ENCODE measurements around the gene CD248.

CD248 gene, protein sequence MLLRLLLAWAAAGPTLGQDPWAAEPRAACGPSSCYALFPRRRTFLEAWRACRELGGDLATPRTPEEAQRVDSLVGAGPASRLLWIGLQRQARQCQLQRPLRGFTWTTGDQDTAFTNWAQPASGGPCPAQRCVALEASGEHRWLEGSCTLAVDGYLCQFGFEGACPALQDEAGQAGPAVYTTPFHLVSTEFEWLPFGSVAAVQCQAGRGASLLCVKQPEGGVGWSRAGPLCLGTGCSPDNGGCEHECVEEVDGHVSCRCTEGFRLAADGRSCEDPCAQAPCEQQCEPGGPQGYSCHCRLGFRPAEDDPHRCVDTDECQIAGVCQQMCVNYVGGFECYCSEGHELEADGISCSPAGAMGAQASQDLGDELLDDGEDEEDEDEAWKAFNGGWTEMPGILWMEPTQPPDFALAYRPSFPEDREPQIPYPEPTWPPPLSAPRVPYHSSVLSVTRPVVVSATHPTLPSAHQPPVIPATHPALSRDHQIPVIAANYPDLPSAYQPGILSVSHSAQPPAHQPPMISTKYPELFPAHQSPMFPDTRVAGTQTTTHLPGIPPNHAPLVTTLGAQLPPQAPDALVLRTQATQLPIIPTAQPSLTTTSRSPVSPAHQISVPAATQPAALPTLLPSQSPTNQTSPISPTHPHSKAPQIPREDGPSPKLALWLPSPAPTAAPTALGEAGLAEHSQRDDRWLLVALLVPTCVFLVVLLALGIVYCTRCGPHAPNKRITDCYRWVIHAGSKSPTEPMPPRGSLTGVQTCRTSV

DNA sequence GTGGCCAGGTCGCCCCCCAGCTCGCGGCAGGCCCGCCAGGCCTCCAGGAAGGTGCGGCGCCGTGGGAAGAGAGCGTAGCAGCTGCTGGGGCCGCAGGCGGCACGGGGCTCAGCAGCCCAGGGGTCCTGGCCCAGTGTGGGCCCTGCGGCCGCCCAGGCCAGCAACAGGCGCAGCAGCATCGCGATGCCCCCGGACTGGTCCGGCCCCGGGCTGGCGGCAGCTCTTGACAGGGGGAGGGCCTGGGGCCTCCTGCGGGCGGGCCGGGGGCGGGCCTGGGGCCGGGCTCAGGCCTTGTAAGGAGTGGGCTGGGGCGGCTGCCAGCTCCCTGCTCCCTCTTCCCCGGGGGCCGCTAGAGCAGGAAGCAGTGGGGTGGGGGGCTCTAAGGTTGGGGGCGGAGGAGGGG lies at the start of gene CD248:
Gene CD248, minus strand, starts transcription at position 196 of the 403 bp plus-strand sequence. Its CDS starts 17 bp downstream, at position 179.
- DNase-seq: peak; percentile 57 to 84
- TF ChIP-seq, protein P1, sequence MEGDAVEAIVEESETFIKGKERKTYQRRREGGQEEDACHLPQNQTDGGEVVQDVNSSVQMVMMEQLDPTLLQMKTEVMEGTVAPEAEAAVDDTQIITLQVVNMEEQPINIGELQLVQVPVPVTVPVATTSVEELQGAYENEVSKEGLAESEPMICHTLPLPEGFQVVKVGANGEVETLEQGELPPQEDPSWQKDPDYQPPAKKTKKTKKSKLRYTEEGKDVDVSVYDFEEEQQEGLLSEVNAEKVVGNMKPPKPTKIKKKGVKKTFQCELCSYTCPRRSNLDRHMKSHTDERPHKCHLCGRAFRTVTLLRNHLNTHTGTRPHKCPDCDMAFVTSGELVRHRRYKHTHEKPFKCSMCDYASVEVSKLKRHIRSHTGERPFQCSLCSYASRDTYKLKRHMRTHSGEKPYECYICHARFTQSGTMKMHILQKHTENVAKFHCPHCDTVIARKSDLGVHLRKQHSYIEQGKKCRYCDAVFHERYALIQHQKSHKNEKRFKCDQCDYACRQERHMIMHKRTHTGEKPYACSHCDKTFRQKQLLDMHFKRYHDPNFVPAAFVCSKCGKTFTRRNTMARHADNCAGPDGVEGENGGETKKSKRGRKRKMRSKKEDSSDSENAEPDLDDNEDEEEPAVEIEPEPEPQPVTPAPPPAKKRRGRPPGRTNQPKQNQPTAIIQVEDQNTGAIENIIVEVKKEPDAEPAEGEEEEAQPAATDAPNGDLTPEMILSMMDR (IDR thresholded peaks at IDR 0.05): no peak
- no peaks in the 10 kb centered on the region for H3K9me3 ChIP-seq
- peaks cover 0 to 46% (median 35%) of the 10 kb centered on the region in 4 donors for H3K4me1 ChIP-seq
- intact Hi-C loops (cut with DNase I; ENCODE audit: low total_unique reads): no loop called here
- peak within 1 kb of the TSS; percentile 44 to 59 for H3K4me3 ChIP-seq
- peaks cover 0 to 44% of the 10 kb centered on the region in 2 donors for H3K27me3 ChIP-seq
- H3K36me3 ChIP-seq: no peaks in the 10 kb centered on the region
- peak within 1 kb of the TSS; percentile 36 to 54 for H3K27ac ChIP-seq

DNA sequence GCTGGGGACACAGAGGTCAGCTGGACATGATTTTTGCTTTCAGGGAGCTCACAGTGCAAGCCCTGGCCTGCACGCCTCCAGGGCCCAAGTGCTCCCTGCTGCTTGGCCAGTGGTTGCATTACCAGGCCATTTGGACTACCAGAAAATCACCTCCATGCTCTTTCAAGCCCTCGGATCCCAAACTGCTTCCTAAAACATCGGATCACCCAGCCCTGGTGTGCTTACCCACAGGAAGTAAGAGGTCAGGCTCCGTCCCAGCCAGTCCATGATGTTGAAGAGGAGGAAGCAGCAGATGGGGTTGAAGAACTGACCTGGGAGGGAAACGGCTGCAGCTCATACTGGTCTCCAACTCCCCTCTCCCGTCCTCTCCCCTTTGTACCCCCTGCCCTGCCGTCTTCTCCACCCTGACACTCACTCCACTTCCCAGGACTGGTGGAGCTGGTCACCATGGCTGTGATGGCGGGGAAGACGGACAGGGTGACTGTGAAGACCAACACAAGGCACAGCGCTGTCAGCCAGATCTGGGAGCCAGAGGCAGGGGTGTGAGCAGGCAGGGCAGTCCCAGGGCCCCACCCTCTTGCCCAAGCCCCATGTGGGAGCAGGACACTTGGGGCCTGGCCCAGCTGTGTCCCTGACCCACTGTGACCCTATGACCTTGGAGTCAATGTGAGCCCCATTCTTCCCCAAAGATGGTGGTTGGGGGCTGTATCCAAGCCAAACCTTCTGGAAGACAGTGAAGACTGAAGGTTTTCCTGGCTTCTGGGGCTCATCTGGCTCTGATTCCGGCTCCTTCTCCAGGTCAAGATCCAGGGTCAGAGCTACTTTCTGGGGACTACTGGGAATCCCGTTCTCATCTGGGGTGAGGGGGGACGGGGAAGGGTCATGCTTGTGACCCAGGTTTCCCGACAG lies 49.1 kb upstream of the CD248 start:
- H3K9me3 ChIP-seq: no peaks in the 10 kb centered on the region
- no peak overlapping the region for H3K4me3 ChIP-seq
- intact Hi-C loops (cut with DNase I; ENCODE audit: low total_unique reads): no loop called here
- TF ChIP-seq, protein P1 (IDR thresholded peaks at IDR 0.05): no peak
- H3K36me3 ChIP-seq: no peaks in the 10 kb centered on the region
- no peaks in the 10 kb centered on the region for H3K27me3 ChIP-seq
- DNase-seq: no peak
- H3K4me1 ChIP-seq: peaks cover 0 to 12% (median 6%) of the 10 kb centered on the region in 4 donors
- no peak overlapping the region for H3K27ac ChIP-seq

DNA sequence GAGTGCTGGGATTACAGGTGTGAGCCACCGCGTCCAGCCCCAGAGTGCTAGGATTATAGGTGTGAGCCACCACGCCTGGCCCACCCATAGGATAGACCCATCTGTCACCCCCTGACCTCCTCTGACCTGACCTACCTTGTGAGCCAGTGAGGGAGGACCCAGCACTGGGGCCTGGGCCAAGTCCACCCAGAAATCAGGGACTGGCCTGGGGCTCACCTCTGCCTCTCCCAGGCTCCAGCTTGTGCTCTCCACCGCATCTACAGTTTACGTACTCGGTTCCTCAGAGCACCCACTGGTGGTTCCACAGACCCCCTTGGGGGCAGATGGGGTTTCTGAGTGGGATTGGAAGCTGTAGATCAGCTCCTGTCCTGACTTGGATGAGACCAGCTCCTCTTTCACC lies 48.3 kb upstream of the CD248 start:
- no peak overlapping the region for H3K4me3 ChIP-seq
- intact Hi-C loops (cut with DNase I; ENCODE audit: low total_unique reads): no loop called here
- DNase-seq: no peak
- no peaks in the 10 kb centered on the region for H3K27me3 ChIP-seq
- H3K36me3 ChIP-seq: no peaks in the 10 kb centered on the region
- H3K9me3 ChIP-seq: no peaks in the 10 kb centered on the region
- TF ChIP-seq, protein P1 (IDR thresholded peaks at IDR 0.05): no peak
- peaks cover 0 to 4% (median 2%) of the 10 kb centered on the region in 4 donors for H3K4me1 ChIP-seq
- no peak overlapping the region for H3K27ac ChIP-seq

DNA sequence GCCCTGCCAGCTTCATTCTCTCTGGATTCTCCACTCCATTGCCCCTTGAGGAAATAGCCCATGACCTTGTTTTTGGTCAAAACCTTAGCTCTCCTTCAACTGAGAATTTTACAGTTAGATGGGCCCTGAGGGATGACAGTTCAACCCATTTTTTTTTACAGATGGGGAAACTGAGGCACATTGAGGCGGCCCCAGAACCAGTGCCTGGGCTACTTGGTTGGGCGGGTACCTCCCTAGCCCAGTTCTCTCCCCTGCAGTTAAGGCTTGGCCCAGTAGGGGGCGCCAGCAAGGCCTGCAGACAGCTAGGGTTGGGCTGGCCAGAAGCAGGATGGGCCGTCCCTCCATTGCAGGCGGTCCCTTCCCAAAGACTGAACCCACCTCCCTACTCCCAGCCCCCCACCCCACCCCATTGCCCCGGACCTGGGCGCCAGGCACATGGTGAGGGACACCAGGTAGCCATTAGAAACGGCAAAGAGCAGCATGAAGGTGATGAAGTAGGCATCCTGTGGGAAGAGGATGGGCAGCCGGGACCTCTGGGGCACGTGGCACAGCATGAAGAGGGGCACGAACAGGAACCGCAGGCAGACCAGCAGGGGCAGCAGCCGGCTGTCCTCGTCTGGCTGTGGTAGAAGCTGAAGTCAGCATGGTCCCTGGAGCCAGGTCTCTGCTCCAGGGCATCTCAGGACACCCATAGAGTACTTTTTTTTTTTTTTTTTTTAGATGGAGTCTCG lies 47.1 kb upstream of the CD248 start:
- intact Hi-C loops (cut with DNase I; ENCODE audit: low total_unique reads): no loop called here
- Histone ChIP-seq H3K4me1 (no peaks in the 10 kb centered on the region), H3K36me3 (no peaks in the 10 kb centered on the region), H3K27me3 (no peaks in the 10 kb centered on the region), H3K9me3 (no peaks in the 10 kb centered on the region), H3K4me3 (no peak overlapping the region), H3K27ac (no peak overlapping the region)
- TF ChIP-seq, protein P1 (IDR thresholded peaks at IDR 0.05): peak in 1 of 2 experiments; percentile 24
- DNase-seq: no peak

DNA sequence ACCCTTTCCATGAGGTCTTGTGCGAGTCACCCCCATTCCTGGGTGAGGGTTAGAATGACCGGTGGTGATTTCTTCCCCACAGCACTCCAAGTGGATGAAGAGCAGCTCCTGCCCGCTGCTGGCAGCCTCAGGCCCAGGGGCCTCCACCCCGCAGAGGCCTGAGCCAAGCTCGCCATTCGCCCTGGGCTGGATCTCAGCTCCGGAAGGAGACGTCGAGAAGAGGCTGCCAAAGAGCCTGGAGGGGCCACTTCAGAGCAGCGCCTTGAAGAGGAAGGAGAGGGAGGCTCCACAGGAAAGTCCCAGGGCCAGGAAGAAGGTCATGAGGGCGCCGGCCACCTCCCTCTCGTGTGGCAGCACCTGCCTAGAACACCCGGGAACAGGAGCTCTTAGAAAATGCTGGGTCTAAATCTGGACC lies 46.4 kb upstream of the CD248 start:
- Histone ChIP-seq H3K9me3 (no peaks in the 10 kb centered on the region), H3K27ac (no peak overlapping the region), H3K36me3 (no peaks in the 10 kb centered on the region), H3K27me3 (no peaks in the 10 kb centered on the region), H3K4me3 (no peak overlapping the region), H3K4me1 (no peaks in the 10 kb centered on the region)
- intact Hi-C loops (cut with DNase I; ENCODE audit: low total_unique reads): no loop called here
- TF ChIP-seq, protein P1 (IDR thresholded peaks at IDR 0.05): no peak
- DNase-seq: no peak

Measured in tibial artery (tissue), 4 donors.